ENCODE data around the gene TXNL1. TPM values are rescaled to one million over a fixed set of nuclear protein-coding genes. Genes with fewer than 3 reads are reported as not detected.

The TXNL1 gene
- polyA plus RNA-seq, 5 donors: 99.7 to 125 (median 115) TPM

- DNase-seq: no peak
Observed at GRCh38 chr18:56647951-56648893, 9.8 kb upstream of the TXNL1 start.

GRCh38 chr18:56647071-56647470 lies 8.7 kb upstream of the TXNL1 start:
- no peak for DNase-seq

- no peak for DNase-seq
Observed at GRCh38 chr18:56645415-56646016, 7.1 kb upstream of the TXNL1 start.

- DNase-seq: no peak
Observed at GRCh38 chr18:56643381-56643780, 5.0 kb upstream of the TXNL1 start.

- no peak for DNase-seq
Observed at GRCh38 chr18:56641714-56642337, 3.4 kb upstream of the TXNL1 start.

GRCh38 chr18:56639571-56639970 lies 1.2 kb upstream of the TXNL1 start:
- DNase-seq: no peak

- no peak for DNase-seq
Observed at GRCh38 chr18:56639104-56639381, 651 bp upstream of the TXNL1 start.

- DNase-seq: no peak
Observed at GRCh38 chr18:56637711-56638231, 621 bp downstream of the TXNL1 start.

- DNase-seq: peak in 1 of 2 donors; percentile 26
Observed at GRCh38 chr18:56637176-56637575, 1.2 kb downstream of the TXNL1 start.

- DNase-seq: no peak
Observed at GRCh38 chr18:56635007-56635406, 3.4 kb downstream of the TXNL1 start.

- no peak for DNase-seq
Observed at GRCh38 chr18:56632070-56633022, 6.0 kb downstream of the TXNL1 start.

- no peak for DNase-seq
Observed at GRCh38 chr18:56627991-56628390, 10.4 kb downstream of the TXNL1 start.

GRCh38 chr18:56615738-56616520 lies 22.5 kb downstream of the TXNL1 start:
- no peak for DNase-seq

GRCh38 chr18:56606618-56607017 lies 31.8 kb downstream of the TXNL1 start:
- no peak for DNase-seq

GRCh38 chr18:56598422-56598821 lies 40.0 kb downstream of the TXNL1 start:
- no peak for DNase-seq

GRCh38 chr18:56593906-56594305 lies 44.5 kb downstream of the TXNL1 start:
- DNase-seq: no peak

- no peak for DNase-seq
Observed at GRCh38 chr18:56580026-56580425, 58.4 kb downstream of the TXNL1 start.

GRCh38 chr18:56579451-56579850 lies 58.9 kb downstream of the TXNL1 start:
- DNase-seq: no peak

GRCh38 chr18:56576826-56577573 lies 61.4 kb downstream of the TXNL1 start:
- DNase-seq: no peak

Measured in right lung (tissue), 5 donors.